ENCODE data around the gene HLA-F.

GRCh38 chr6:29753309-29753644 lies 30.0 kb downstream of the HLA-F start:
- TF ChIP-seq ZBTB8A (tag by site-specific recombination; IDR thresholded peaks at IDR 0.05): no peak
- TF ChIP-seq CTCF (tag by site-specific recombination; IDR thresholded peaks at IDR 0.05): no peak
- no peak for TF ChIP-seq ZBTB7A (tag by site-specific recombination; IDR thresholded peaks at IDR 0.05; ENCODE audit: low read depth)
- no peak; the same call in 1 of the 2 replicates for TF ChIP-seq TCF7L2 (IDR thresholded peaks at IDR 0.05; ENCODE audit: borderline replicate concordance, low read depth, low read length)
- TF ChIP-seq ZNF174 (tag by site-specific recombination; IDR thresholded peaks at IDR 0.05): no peak
- no peak for TF ChIP-seq ZNF138 (tag by site-specific recombination; IDR thresholded peaks at IDR 0.05; ENCODE audit: borderline replicate concordance)
- TF ChIP-seq ZNF140 (tag by site-specific recombination; IDR thresholded peaks at IDR 0.05): no peak
- TF ChIP-seq ZNF521 (tag by site-specific recombination; IDR thresholded peaks at IDR 0.05): no peak
- no peak for TF ChIP-seq ZNF792 (tag by site-specific recombination; IDR thresholded peaks at IDR 0.05)
